ENCODE data around the gene RCCD1. TPM values are rescaled to one million over a fixed set of nuclear protein-coding genes. Genes with fewer than 3 reads are reported as not detected.
"Not testable (repeated sequence)": the region's sequence is repeated elsewhere in the genome, so short reads cannot be mapped to it uniquely, and the experiment has no call there.

The RCCD1 gene
- total and polyA plus RNA-seq, 2 donors (not counting 1 experiment from before 2014, with no cell fraction given): 11.0 to 20.5 TPM

GRCh38 chr15:90918835-90919234 is 35.8 kb upstream of the RCCD1 start:
- no peaks in the 10 kb centered on the region for H3K79me2 ChIP-seq (ENCODE audit: control insufficient read depth, insufficient read depth, low read length)
- H3K27ac ChIP-seq (ENCODE audit: low read length in 2 of 2): no peak overlapping the region
- no peak overlapping the region for H3K4me3 ChIP-seq (ENCODE audit: control extremely low read depth in 1 of 5, extremely low read depth in 1 of 5, insufficient read depth in 1 of 5, low read depth in 2 of 5, low read length in 4 of 5)
- peaks cover 0 to 11% of the 10 kb centered on the region in 2 donors for H3K4me1 ChIP-seq (ENCODE audit: control insufficient read depth in 2 of 2, insufficient read depth in 2 of 2, low read length in 2 of 2)
- intact Hi-C loops (cut with micrococcal nuclease): no loop called here
- peaks cover 6 to 68% of the 10 kb centered on the region in 2 experiments for H3K36me3 ChIP-seq (replicated peaks in 1 of 2; ENCODE audit: control extremely low read depth in 1 of 2, control insufficient read depth in 1 of 2, extremely low read depth in 1 of 2, insufficient read depth in 2 of 2, low read length in 1 of 2)
- no peak for TF ChIP-seq EZH2 (IDR thresholded peaks at IDR 0.05; ENCODE audit: borderline replicate concordance, insufficient read depth, low read depth, low read length, poor library complexity, severe bottlenecking)
- TF ChIP-seq, protein P1, sequence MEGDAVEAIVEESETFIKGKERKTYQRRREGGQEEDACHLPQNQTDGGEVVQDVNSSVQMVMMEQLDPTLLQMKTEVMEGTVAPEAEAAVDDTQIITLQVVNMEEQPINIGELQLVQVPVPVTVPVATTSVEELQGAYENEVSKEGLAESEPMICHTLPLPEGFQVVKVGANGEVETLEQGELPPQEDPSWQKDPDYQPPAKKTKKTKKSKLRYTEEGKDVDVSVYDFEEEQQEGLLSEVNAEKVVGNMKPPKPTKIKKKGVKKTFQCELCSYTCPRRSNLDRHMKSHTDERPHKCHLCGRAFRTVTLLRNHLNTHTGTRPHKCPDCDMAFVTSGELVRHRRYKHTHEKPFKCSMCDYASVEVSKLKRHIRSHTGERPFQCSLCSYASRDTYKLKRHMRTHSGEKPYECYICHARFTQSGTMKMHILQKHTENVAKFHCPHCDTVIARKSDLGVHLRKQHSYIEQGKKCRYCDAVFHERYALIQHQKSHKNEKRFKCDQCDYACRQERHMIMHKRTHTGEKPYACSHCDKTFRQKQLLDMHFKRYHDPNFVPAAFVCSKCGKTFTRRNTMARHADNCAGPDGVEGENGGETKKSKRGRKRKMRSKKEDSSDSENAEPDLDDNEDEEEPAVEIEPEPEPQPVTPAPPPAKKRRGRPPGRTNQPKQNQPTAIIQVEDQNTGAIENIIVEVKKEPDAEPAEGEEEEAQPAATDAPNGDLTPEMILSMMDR (IDR thresholded peaks at IDR 0.05): no peak
- Mint-ChIP-seq H3K27me3 (no peaks in the 10 kb centered on the region), H3K9me3 (ENCODE audit: insufficient read depth) (no peaks in the 10 kb centered on the region), H3K4me3 (no peak overlapping the region), H3K27ac (no peak overlapping the region), H3K4me1 (peaks cover 10% of the 10 kb centered on the region)
- no peak for DNase-seq
- H3K27me3 ChIP-seq (replicated peaks in 1 of 4; ENCODE audit: control extremely low read depth in 1 of 4, control insufficient read depth in 3 of 4, insufficient read depth in 4 of 4, low read length in 3 of 4): no peaks in the 10 kb centered on the region
- no peaks in the 10 kb centered on the region for H3K9me3 ChIP-seq (ENCODE audit: control extremely low read depth in 1 of 3, control insufficient read depth in 2 of 3, insufficient read depth in 1 of 3, low read length in 2 of 3)
- ChIA-PET POLR2A (no interaction called here), CTCF (interaction anchor here (0.8 to 2.1 kb wide), 2 partner anchors 13 to 33 kb away, joined by 3 to 8 read pairs; partner anchors contain the start of gene HDDC3)
- ATAC-seq (ENCODE audit: low read depth): no peak
- no peak overlapping the region for H3K4me2 ChIP-seq (replicated peaks; ENCODE audit: low read depth, low read length, poor library complexity, severe bottlenecking)
- WGBS (ENCODE audit: insufficient coverage): 91% methylated on average over 6 of the region's 6 CpGs
- no peak overlapping the region for H3K9ac ChIP-seq (ENCODE audit: low read length)
- no peak overlapping the region for H2AFZ ChIP-seq (ENCODE audit: insufficient read depth, low read depth, low read length, poor library complexity, severe bottlenecking)
- H4K20me1 ChIP-seq (ENCODE audit: control insufficient read depth, insufficient read depth, low read length, poor library complexity, severe bottlenecking): no peaks in the 10 kb centered on the region

DNA sequence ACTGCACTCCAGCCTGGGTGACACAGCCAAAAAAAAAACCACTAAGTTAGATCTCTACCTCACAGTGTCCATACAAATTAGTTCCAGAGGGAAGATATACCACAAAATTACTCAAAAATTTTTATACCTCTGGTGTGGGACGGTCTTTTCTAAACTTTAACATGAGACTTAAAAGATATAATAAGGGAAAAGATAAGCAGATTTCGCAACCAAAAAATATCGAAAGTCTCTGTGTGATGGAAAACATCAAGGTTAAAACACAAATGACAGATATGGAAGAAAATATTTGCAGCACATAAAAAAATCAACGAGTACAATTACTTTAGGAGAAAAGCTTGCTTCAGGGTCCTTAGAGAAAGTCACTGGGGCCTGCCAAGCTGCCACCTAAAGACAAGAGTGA is 32.8 kb upstream of the RCCD1 start:
- Histone ChIP-seq H3K9ac (ENCODE audit: low read length) (no peak overlapping the region), H3K27me3 (replicated peaks in 1 of 4; ENCODE audit: control extremely low read depth in 1 of 4, control insufficient read depth in 3 of 4, insufficient read depth in 4 of 4, low read length in 3 of 4) (no peaks in the 10 kb centered on the region), H3K4me1 (ENCODE audit: control insufficient read depth in 2 of 2, insufficient read depth in 2 of 2, low read length in 2 of 2) (no peaks in the 10 kb centered on the region), H3K4me2 (replicated peaks; ENCODE audit: low read depth, low read length, poor library complexity, severe bottlenecking) (no peak overlapping the region), H3K27ac (ENCODE audit: low read length in 2 of 2) (no peak overlapping the region), H3K79me2 (ENCODE audit: control insufficient read depth, insufficient read depth, low read length) (no peaks in the 10 kb centered on the region), H3K36me3 (replicated peaks in 1 of 2; ENCODE audit: control extremely low read depth in 1 of 2, control insufficient read depth in 1 of 2, extremely low read depth in 1 of 2, insufficient read depth in 2 of 2, low read length in 1 of 2) (peaks cover 6 to 45% of the 10 kb centered on the region in 2 experiments), H3K4me3 (ENCODE audit: control extremely low read depth in 1 of 5, extremely low read depth in 1 of 5, insufficient read depth in 1 of 5, low read depth in 2 of 5, low read length in 4 of 5) (no peak overlapping the region), H3K9me3 (ENCODE audit: control extremely low read depth in 1 of 3, control insufficient read depth in 2 of 3, insufficient read depth in 1 of 3, low read length in 2 of 3) (no peaks in the 10 kb centered on the region), H2AFZ (ENCODE audit: insufficient read depth, low read depth, low read length, poor library complexity, severe bottlenecking) (no peak overlapping the region), H4K20me1 (ENCODE audit: control insufficient read depth, insufficient read depth, low read length, poor library complexity, severe bottlenecking) (no peaks in the 10 kb centered on the region)
- ChIA-PET POLR2A (no interaction called here), CTCF (interaction anchor here (0.8 to 4.6 kb wide), 5 partner anchors 11 to 602 kb away, joined by 3 to 40 read pairs (median 4); partner anchors contain the start of genes HDDC3, MAN2A2 and UNC45A)
- 100% methylated on average over 1 of the region's 4 CpGs for WGBS (ENCODE audit: insufficient coverage)
- Mint-ChIP-seq H3K27me3 (no peaks in the 10 kb centered on the region), H3K4me1 (no peaks in the 10 kb centered on the region), H3K4me3 (no peak overlapping the region), H3K9me3 (ENCODE audit: insufficient read depth) (no peaks in the 10 kb centered on the region), H3K27ac (no peak overlapping the region)
- DNase-seq (no peak), ATAC-seq (ENCODE audit: low read depth) (no peak)
- TF ChIP-seq EZH2 (IDR thresholded peaks at IDR 0.05; ENCODE audit: borderline replicate concordance, insufficient read depth, low read depth, low read length, poor library complexity, severe bottlenecking): no peak
- TF ChIP-seq, protein P1 (IDR thresholded peaks at IDR 0.05): no peak
- intact Hi-C loops (cut with micrococcal nuclease): no loop called here

DNA sequence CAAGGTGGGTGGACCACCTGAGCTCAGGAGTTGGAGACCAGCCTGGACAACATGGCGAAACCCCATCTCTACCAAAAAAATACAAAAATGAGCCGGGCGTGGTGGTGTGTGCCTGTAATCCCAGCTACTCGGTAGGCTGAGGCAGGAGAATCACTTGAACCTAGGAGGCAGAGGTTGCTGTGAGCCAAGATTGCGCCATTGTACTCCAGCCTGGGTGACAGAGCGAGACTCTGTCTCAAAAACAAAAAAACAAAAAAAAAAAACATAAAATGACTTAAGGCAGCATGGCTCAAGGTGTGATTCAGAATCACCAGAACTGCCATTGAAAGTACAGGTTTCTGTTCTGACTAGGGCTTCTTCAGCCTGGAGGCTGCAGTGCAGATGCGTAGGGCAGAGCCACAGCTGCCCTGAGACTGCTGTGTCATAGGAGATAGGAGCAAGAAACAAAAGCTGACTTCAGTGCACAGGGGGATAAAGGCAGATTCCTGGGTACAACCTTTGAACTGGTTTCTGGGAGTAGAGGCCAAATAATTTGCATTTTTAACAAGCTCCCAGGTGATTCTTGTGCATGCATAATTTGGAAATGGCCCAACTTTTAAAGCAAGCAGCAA is 31.9 kb upstream of the RCCD1 start:
- H3K79me2 ChIP-seq (ENCODE audit: control insufficient read depth, insufficient read depth, low read length); H3K27me3 Mint-ChIP-seq; H3K4me3 ChIP-seq (ENCODE audit: control extremely low read depth in 1 of 5, extremely low read depth in 1 of 5, insufficient read depth in 1 of 5, low read depth in 2 of 5, low read length in 4 of 5); intact Hi-C loops (cut with micrococcal nuclease); H2AFZ ChIP-seq (ENCODE audit: insufficient read depth, low read depth, low read length, poor library complexity, severe bottlenecking); H3K27ac Mint-ChIP-seq; DNase-seq; H3K4me3 Mint-ChIP-seq; H4K20me1 ChIP-seq (ENCODE audit: control insufficient read depth, insufficient read depth, low read length, poor library complexity, severe bottlenecking); H3K9me3 Mint-ChIP-seq (ENCODE audit: insufficient read depth); ATAC-seq (ENCODE audit: low read depth); H3K27me3 ChIP-seq (replicated peaks in 1 of 4; ENCODE audit: control extremely low read depth in 1 of 4, control insufficient read depth in 3 of 4, insufficient read depth in 4 of 4, low read length in 3 of 4); H3K4me2 ChIP-seq (replicated peaks; ENCODE audit: low read depth, low read length, poor library complexity, severe bottlenecking); H3K9me3 ChIP-seq (ENCODE audit: control extremely low read depth in 1 of 3, control insufficient read depth in 2 of 3, insufficient read depth in 1 of 3, low read length in 2 of 3); H3K4me1 Mint-ChIP-seq; H3K9ac ChIP-seq (ENCODE audit: low read length); H3K4me1 ChIP-seq (ENCODE audit: control insufficient read depth in 2 of 2, insufficient read depth in 2 of 2, low read length in 2 of 2); H3K27ac ChIP-seq (ENCODE audit: low read length in 2 of 2): not testable (repeated sequence)
- ChIA-PET POLR2A (interaction anchor here (1.6 kb wide), 1 partner anchor 9 kb away, joined by 5 read pairs; the partner anchor contains the start of gene HDDC3), CTCF (interaction anchor here (0.9 to 4.6 kb wide), 5 partner anchors 10 to 603 kb away, joined by 3 to 40 read pairs (median 4); partner anchors contain the start of genes HDDC3, MAN2A2 and UNC45A)
- H3K36me3 ChIP-seq (replicated peaks in 1 of 2; ENCODE audit: control extremely low read depth in 1 of 2, control insufficient read depth in 1 of 2, extremely low read depth in 1 of 2, insufficient read depth in 2 of 2, low read length in 1 of 2): peaks cover 5 to 36% of the 10 kb centered on the region in 2 experiments
- 95% methylated on average over 7 of the region's 7 CpGs for WGBS (ENCODE audit: insufficient coverage)
